Colonic mucosa (tissue), 4 donors: ENCODE measurements around the gene KMT2E. TPM values are rescaled to one million over a fixed set of nuclear protein-coding genes. Genes with fewer than 3 reads are reported as not detected.
"Not testable (repeated sequence)": the region's sequence is repeated elsewhere in the genome, so short reads cannot be mapped to it uniquely, and the experiment has no call there.

ENCODE experiments used
- DNase-seq: peaks from one replicate; pipeline ENCODE4 v3.0.0-alpha.2; 2020
- H3K27ac ChIP-seq: fragments of 200-600 bp; one replicate; pipeline ENCODE4 v1.8.0; 2021
- H3K27me3 ChIP-seq: fragments of 200-600 bp; one replicate; pipeline ENCODE4 v1.8.0; 2021
- H3K36me3 ChIP-seq: fragments of 200-600 bp; one replicate; pipeline ENCODE4 v1.8.0; 2021
- H3K4me1 ChIP-seq: fragments of 200-600 bp; one replicate; pipeline ENCODE4 v1.8.0; 2021; ENCODE audit warnings: mild to moderate bottlenecking
- H3K4me3 ChIP-seq: fragments of 200-600 bp; one replicate; pipeline ENCODE4 v1.8.0; 2021
- H3K9ac ChIP-seq, 2 donors: one replicate each; pipeline ENCODE4 v1.7.0; 2013; ENCODE audit warnings: control low read depth in 2 of 2, low read depth in 2 of 2, low read length in 2 of 2
- H3K9me3 ChIP-seq: fragments of 200-600 bp; one replicate; pipeline ENCODE4 v1.8.0; 2021
- intact Hi-C: fragments of 100-400 bp; cut with DNase I; formaldehyde crosslinking; loops from one replicate; pipeline ENCODE4 v1.14.1; 2022
- total RNA-seq, 2 donors: library from RNA; stranded (reverse); fragmentation: NEBNext Ultra II Directional in 1 of 2; extraction: Animal tissue kit (Norgen Biotek cat#: 25700) in 1 of 2; gene quantifications; one replicate each; pipeline ENCODE4 v1.2.1, GENCODE V29; 2021
- TF ChIP-seq, protein P1 (sequence below): fragments of 200-600 bp; IDR thresholded peaks from one replicate; pipeline ENCODE4 v1.8.0; 2022; ENCODE audit warnings: antibody characterized with exemption, mild to moderate bottlenecking
- donor health status: healthy.
- donor health status: DM: no; HTN: no; CAD: no.
- donor health status: DM: no; HTN: no; CAD: no.

The KMT2E gene
- total RNA-seq, 2 donors from 2014 or later, result 78.6 to 116 TPM

DNA sequence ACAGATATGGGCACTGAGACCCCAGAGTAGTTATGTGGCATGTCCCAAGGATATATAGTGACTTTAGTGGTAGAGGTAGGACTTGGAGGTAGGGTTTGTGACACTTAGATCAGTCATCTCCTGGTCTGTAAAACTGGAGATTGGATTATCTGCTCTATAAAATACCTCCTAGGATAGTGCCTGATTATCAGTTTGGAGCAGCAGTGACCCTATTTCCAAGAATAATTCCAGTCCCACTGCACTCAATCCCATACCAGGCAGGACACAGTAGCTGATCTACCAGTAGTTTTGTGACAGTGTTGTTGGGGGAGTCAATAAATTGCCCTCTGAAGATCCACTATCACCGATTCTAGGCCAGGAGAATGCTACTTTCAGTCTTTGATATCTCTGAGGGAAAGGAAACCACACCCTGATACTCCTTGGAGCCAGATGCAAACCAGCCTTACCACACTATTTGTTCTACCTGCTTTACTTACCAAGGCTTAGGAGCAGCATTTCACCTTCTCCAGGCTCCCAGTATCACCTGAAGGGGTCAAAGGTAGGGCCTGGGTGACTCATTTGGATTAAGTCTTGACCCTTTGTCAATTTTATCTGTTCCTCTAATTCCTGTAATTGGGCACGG lies 30.6 kb downstream of the KMT2E start:
- no peaks in the 10 kb centered on the region for H3K9me3 ChIP-seq
- H3K4me3 ChIP-seq, result no peak overlapping the region
- peaks cover 5% of the 10 kb centered on the region for H3K36me3 ChIP-seq
- no peak overlapping the region for H3K27ac ChIP-seq
- TF ChIP-seq, protein P1, sequence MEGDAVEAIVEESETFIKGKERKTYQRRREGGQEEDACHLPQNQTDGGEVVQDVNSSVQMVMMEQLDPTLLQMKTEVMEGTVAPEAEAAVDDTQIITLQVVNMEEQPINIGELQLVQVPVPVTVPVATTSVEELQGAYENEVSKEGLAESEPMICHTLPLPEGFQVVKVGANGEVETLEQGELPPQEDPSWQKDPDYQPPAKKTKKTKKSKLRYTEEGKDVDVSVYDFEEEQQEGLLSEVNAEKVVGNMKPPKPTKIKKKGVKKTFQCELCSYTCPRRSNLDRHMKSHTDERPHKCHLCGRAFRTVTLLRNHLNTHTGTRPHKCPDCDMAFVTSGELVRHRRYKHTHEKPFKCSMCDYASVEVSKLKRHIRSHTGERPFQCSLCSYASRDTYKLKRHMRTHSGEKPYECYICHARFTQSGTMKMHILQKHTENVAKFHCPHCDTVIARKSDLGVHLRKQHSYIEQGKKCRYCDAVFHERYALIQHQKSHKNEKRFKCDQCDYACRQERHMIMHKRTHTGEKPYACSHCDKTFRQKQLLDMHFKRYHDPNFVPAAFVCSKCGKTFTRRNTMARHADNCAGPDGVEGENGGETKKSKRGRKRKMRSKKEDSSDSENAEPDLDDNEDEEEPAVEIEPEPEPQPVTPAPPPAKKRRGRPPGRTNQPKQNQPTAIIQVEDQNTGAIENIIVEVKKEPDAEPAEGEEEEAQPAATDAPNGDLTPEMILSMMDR, result no peak
- H3K9ac ChIP-seq, result no peak overlapping the region
- H3K4me1 ChIP-seq, result no peaks in the 10 kb centered on the region
- no peak for DNase-seq
- H3K27me3 ChIP-seq, result no peaks in the 10 kb centered on the region
- intact Hi-C loops, result no loop called here

DNA sequence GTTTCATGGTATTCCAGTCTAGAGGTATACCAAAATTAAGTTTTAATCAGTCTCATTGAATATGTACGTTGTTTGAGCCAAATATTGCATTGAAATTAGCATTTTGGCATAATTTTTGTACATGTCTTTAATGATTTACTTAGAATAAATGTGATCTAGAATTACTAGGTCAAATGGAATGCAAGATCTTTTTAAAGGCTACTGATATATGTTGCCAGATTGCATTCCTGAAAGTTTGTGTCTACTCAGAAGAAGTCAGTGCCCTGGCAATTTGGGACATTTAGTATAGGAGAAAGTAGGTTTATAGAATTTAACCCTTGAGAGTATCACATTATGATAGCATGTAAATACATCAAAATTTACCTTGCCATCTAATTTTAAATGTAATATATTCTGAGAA lies 32.4 kb downstream of the KMT2E start:
- no peak for DNase-seq
- no peak overlapping the region for H3K27ac ChIP-seq
- H3K9me3 ChIP-seq, result no peaks in the 10 kb centered on the region
- peaks cover 5% of the 10 kb centered on the region for H3K36me3 ChIP-seq
- intact Hi-C loops, result no loop called here
- H3K4me1 ChIP-seq, result no peaks in the 10 kb centered on the region
- TF ChIP-seq, protein P1, result no peak
- H3K9ac ChIP-seq, result no peak overlapping the region
- no peaks in the 10 kb centered on the region for H3K27me3 ChIP-seq
- H3K4me3 ChIP-seq, result no peak overlapping the region

DNA sequence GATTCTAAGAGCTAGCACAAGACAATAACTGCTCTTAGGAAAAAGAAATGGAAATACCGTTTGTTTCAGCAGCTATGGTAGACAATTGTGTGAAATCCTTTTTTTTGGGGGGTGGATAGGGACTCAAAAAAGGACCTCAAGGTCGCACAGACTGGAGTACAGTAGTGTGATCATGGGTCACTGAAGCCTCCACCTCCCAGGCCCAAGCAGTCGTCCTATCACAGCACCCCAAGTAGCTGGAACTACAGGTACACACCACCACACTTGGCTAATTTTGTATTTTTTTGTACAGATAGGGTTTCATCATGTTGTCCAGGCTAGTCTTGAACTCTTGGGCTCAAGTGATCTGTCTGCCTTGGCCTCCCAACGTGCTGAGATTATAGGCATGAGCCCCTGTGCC lies 33.9 kb downstream of the KMT2E start:
- DNase-seq, result no peak
- Histone ChIP-seq H3K27me3 (no peaks in the 10 kb centered on the region), H3K27ac (no peak overlapping the region), H3K4me1 (no peaks in the 10 kb centered on the region), H3K9ac (no peak overlapping the region), H3K9me3 (no peaks in the 10 kb centered on the region), H3K36me3 (peaks cover 5% of the 10 kb centered on the region), H3K4me3 (no peak overlapping the region)
- TF ChIP-seq, protein P1, result no peak
- intact Hi-C loops, result no loop called here

DNA sequence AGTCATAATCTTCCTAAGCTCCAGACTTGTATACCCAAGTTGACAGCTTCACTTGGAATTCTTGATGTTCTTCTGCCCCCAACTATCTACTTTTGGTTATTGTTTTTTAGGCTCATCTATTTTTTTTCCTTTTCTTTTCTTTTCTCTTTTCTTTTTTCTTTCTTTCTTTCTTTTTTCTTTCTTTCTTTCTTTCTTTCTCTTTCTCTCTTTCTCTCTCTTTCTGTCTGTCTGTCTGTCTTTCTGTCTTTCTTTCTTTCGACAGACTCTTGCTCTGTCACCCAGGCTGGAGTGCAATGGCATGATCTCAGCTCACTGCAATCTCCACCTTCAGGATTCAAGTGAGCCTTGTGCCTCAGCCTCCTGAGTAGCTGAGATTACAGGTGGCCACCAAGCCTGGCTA lies 36.5 kb downstream of the KMT2E start:
- H3K27ac ChIP-seq, result no peak overlapping the region
- TF ChIP-seq, protein P1, result no peak
- no peaks in the 10 kb centered on the region for H3K4me1 ChIP-seq
- H3K27me3 ChIP-seq, result no peaks in the 10 kb centered on the region
- H3K4me3 ChIP-seq, result no peak overlapping the region
- H3K9ac ChIP-seq, result no peak overlapping the region
- no peak for DNase-seq
- H3K9me3 ChIP-seq, result no peaks in the 10 kb centered on the region
- intact Hi-C loops, result no loop called here
- peaks cover 5% of the 10 kb centered on the region for H3K36me3 ChIP-seq

DNA sequence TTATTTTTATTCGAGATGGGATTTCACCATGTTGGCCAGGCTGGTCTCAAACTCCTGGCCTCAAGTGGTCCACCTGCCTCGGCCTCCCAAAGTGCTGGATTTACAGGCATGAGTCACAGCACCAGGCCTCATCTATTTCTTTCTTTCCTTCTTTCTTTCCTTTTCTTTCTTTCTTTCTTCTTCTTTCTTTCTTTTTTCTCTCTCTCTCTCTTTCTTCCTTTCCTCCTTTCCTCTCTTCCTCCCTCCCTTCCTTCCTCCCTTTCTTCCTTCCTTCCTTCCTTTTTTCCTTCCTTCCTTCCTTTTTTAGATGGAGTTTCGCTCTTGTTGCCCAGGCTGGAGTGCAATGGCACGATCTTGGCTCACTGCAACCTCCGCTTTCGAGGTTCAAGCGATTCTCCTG lies 36.9 kb downstream of the KMT2E start:
- H3K27me3 ChIP-seq, H3K4me3 ChIP-seq, DNase-seq, H3K9me3 ChIP-seq, H3K9ac ChIP-seq, intact Hi-C loops, H3K27ac ChIP-seq, H3K36me3 ChIP-seq, H3K4me1 ChIP-seq: not testable (repeated sequence)

DNA sequence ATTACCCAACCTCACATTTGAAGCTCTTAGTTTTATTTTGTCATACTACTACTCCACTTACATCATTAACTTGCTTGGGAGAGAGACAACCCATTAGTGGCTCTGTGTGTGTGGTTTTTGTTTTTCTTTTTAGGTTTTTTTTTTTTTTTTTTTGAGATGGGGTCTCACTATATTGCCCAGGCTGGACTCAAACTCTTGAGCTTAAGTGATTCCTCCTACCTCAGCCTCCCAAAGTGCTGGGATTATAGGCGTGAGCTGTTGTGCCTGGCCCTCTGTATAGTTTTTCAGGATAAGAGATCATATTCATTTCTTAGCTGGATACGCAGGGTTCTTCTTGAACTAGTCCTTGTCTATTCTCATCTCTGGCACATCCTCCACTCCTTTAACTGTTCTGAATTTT lies 41.1 kb downstream of the KMT2E start:
- intact Hi-C loops, result no loop called here
- DNase-seq, result no peak
- Histone ChIP-seq H3K27me3 (no peaks in the 10 kb centered on the region), H3K27ac (no peak overlapping the region), H3K4me1 (no peaks in the 10 kb centered on the region), H3K4me3 (no peak overlapping the region), H3K9ac (no peak overlapping the region), H3K9me3 (no peaks in the 10 kb centered on the region), H3K36me3 (no peaks in the 10 kb centered on the region)
- TF ChIP-seq, protein P1, result no peak
